HG03442 (cell line): ENCODE results near the gene VCPKMT.
"Not testable (repeated sequence)": the region's sequence is repeated elsewhere in the genome, so short reads cannot be mapped to it uniquely, and the experiment has no call there.

Source experiments
- ATAC-seq: cut with Tn5 transposase; IDR thresholded peaks from one replicate; pipeline ENCODE4 v1.9.1; 2021; ENCODE audit warnings: mild to moderate bottlenecking, moderate library complexity; ENCODE audit not compliant: unreplicated experiment

Gene VCPKMT

GRCh38 chr14:50093496-50093895 lies 22.9 kb downstream of the VCPKMT start:
- no peak for ATAC-seq

- ATAC-seq, result no peak
Measured at GRCh38 chr14:50092006-50092555, 24.3 kb downstream of the VCPKMT start.

GRCh38 chr14:50091240-50091913 lies 25.0 kb downstream of the VCPKMT start:
- no peak for ATAC-seq

- no peak for ATAC-seq
Measured at GRCh38 chr14:50089208-50089607, 27.2 kb downstream of the VCPKMT start.

- ATAC-seq, result no peak
Measured at GRCh38 chr14:50088731-50089130, 27.6 kb downstream of the VCPKMT start.

GRCh38 chr14:50088117-50088515 lies 28.3 kb downstream of the VCPKMT start:
- ATAC-seq, result no peak

GRCh38 chr14:50087341-50088116 lies 28.8 kb downstream of the VCPKMT start:
- no peak for ATAC-seq

GRCh38 chr14:50086321-50086711 lies 30.1 kb downstream of the VCPKMT start:
- no peak for ATAC-seq

GRCh38 chr14:50085570-50086320 lies 30.6 kb downstream of the VCPKMT start:
- ATAC-seq, result peak; percentile 43

GRCh38 chr14:50084666-50085065 lies 31.7 kb downstream of the VCPKMT start:
- no peak for ATAC-seq

GRCh38 chr14:50083467-50084337 lies 32.7 kb downstream of the VCPKMT start:
- peak; percentile 38 for ATAC-seq

- ATAC-seq, result peak; percentile 65
Measured at GRCh38 chr14:50082784-50083466, 33.4 kb downstream of the VCPKMT start.

GRCh38 chr14:50082308-50082742 lies 34.0 kb downstream of the VCPKMT start:
- no peak for ATAC-seq

GRCh38 chr14:50079103-50079502 lies 37.3 kb downstream of the VCPKMT start:
- ATAC-seq, result not testable (repeated sequence)

- ATAC-seq, result not testable (repeated sequence)
Measured at GRCh38 chr14:50073663-50074062, 42.7 kb downstream of the VCPKMT start.

GRCh38 chr14:50072395-50072794 lies 44.0 kb downstream of the VCPKMT start:
- no peak for ATAC-seq

GRCh38 chr14:50070840-50071548 lies 45.4 kb downstream of the VCPKMT start:
- ATAC-seq, result peak; percentile 60

GRCh38 chr14:50070230-50070629 lies 46.1 kb downstream of the VCPKMT start:
- ATAC-seq, result no peak

GRCh38 chr14:50069325-50069724 lies 47.0 kb downstream of the VCPKMT start:
- no peak for ATAC-seq
